SK-N-SH (cell line): Measurements from ENCODE around the gene PPP1R18. TPM values are rescaled to one million over a fixed set of nuclear protein-coding genes. Genes with fewer than 3 reads are reported as not detected.

ENCODE experiments used
- CTCF ChIA-PET: fragments of 300-600, 350-600 bp; formaldehyde crosslinking; extraction: SDS; loops from one replicate; lab custom pipeline; 2021; lab: Yijun Ruan, JAX
- POLR2A ChIA-PET: fragments of 350-600 bp; sonication (Branson Sonifier 250); formaldehyde crosslinking; extraction: SDS; loops from one replicate; lab custom pipeline; 2020; ENCODE audit warnings: antibody characterized with exemption, inconsistent platforms; lab: Yijun Ruan, JAX
- DNase-seq: peaks from one replicate; pipeline ENCODE4 v3.0.0; 2012
- H2AFZ ChIP-seq: fragments of 200-600 bp; sonication (generic); 2 replicates; pipeline ENCODE4 v1.8.1; 2016; ENCODE audit warnings: antibody characterized with exemption, mild to moderate bottlenecking, low read depth
- H3F3A ChIP-seq: fragments of 200-600 bp; sonication (generic); replicated peaks from 2 replicates; pipeline ENCODE3; 2016; ENCODE audit warnings: antibody characterized with exemption, mild to moderate bottlenecking; ENCODE audit not compliant: insufficient read depth
- H3K27ac ChIP-seq, 2 experiments: fragments of 200-500 bp in 1 of 2; fragments of 200-600 bp in 1 of 2; sonication (Bioruptor generic) in 1 of 2; sonication (generic), shearing (Covaris generic) in 1 of 2; 2 replicates each; pipeline versions ENCODE4 v1.5.1 to v1.6.1; 2014 to 2016; ENCODE audit warnings: low read depth in 2 of 2, inconsistent platforms in 1 of 2, low read length in 1 of 2, mild to moderate bottlenecking in 1 of 2, mixed read lengths in 1 of 2
- H3K27me3 ChIP-seq: fragments of 200-600 bp; sonication (generic), shearing (Covaris generic); 2 replicates; pipeline ENCODE4 v1.6.1; 2016; ENCODE audit warnings: mixed run types; ENCODE audit not compliant: insufficient read depth
- H3K36me3 ChIP-seq, 2 experiments: fragments of 200-500 bp in 1 of 2; fragments of 200-600 bp in 1 of 2; sonication (Bioruptor generic) in 1 of 2; sonication (generic) in 1 of 2; replicated peaks in 1 of 2; 2 replicates each; pipeline versions ENCODE3 to v1.5.1; 2014 to 2016; ENCODE audit warnings: low read length in 1 of 2, mild to moderate bottlenecking in 1 of 2; ENCODE audit not compliant: insufficient read depth in 2 of 2, control insufficient read depth in 1 of 2
- H3K4me1 ChIP-seq, 2 experiments: fragments of 200-500 bp in 1 of 2; fragments of 200-600 bp in 1 of 2; sonication (Bioruptor generic) in 1 of 2; sonication (generic), shearing (Covaris generic) in 1 of 2; 2 replicates each; pipeline versions ENCODE4 v1.5.1 to v1.6.1; 2014 to 2016; ENCODE audit warnings: low read depth in 1 of 2, low read length in 1 of 2, mixed run types in 1 of 2; ENCODE audit not compliant: insufficient read depth in 2 of 2, control insufficient read depth in 1 of 2
- H3K4me2 ChIP-seq: fragments of 200-600 bp; sonication (generic), shearing (Covaris generic); 2 replicates; pipeline ENCODE4 v1.6.1; 2017; ENCODE audit warnings: mixed run types
- H3K4me3 ChIP-seq, 2 experiments: fragments of 200-500 bp in 1 of 2; fragments of 200-600 bp in 1 of 2; sonication (Bioruptor generic) in 1 of 2; sonication (generic), shearing (Covaris generic) in 1 of 2; 2 replicates each; pipeline versions ENCODE4 v1.5.1 to v1.8.1; 2014 to 2016; ENCODE audit warnings: low read depth in 2 of 2, inconsistent platforms in 1 of 2, low read length in 1 of 2, mild to moderate bottlenecking in 1 of 2, mixed read lengths in 1 of 2, moderate library complexity in 1 of 2
- H3K79me2 ChIP-seq: fragments of 200-600 bp; sonication (generic); 2 replicates; pipeline ENCODE4 v1.8.1; 2017; ENCODE audit warnings: mild to moderate bottlenecking; ENCODE audit not compliant: insufficient read depth
- H3K9ac ChIP-seq: fragments of 200-600 bp; sonication (generic); 2 replicates; pipeline ENCODE4 v1.6.1; 2017; ENCODE audit warnings: mixed run types
- H3K9me2 ChIP-seq: fragments of 200-600 bp; sonication (generic); 2 replicates; pipeline ENCODE4 v1.6.1; 2017; ENCODE audit warnings: mixed run types
- H3K9me3 ChIP-seq: fragments of 200-600 bp; sonication (generic); 2 replicates; pipeline ENCODE4 v1.6.1; 2017; ENCODE audit warnings: mixed run types, mild to moderate bottlenecking, moderate library complexity
- H4K20me1 ChIP-seq: fragments of 200-600 bp; sonication (generic); 2 replicates; pipeline ENCODE4 v1.6.1; 2017; ENCODE audit warnings: mild to moderate bottlenecking, mixed run types; ENCODE audit not compliant: insufficient read depth
- ELF1 ChIP-seq: IDR thresholded peaks from 2 replicates; pipeline ENCODE4 v1.4.0; 2012
- EZH2phosphoT487 ChIP-seq: fragments of 200-600 bp; sonication (generic); IDR thresholded peaks from 2 replicates; pipeline ENCODE4 v1.6.1; 2017; ENCODE audit warnings: low read depth, mixed run types, mild to moderate bottlenecking, antibody characterized with exemption, moderate library complexity, borderline replicate concordance
- FOXJ3 ChIP-seq: sonication (generic); formaldehyde crosslinking; IDR thresholded peaks from 2 replicates; pipeline ENCODE4 v1.5.1; 2020; ENCODE audit warnings: mild to moderate bottlenecking, missing genetic modification reagents
- GABPA ChIP-seq: IDR thresholded peaks from 2 replicates; pipeline ENCODE4 v1.4.0; 2012; ENCODE audit warnings: low read depth, mild to moderate bottlenecking
- GATA2 ChIP-seq: sonication (generic); formaldehyde crosslinking; IDR thresholded peaks from 2 replicates; pipeline ENCODE4 v1.5.0; 2020; ENCODE audit warnings: mild to moderate bottlenecking, missing genetic modification reagents
- JUND ChIP-seq: IDR thresholded peaks from 2 replicates; pipeline ENCODE4 v1.4.0; 2012
- MEF2A ChIP-seq: IDR thresholded peaks from 2 replicates; pipeline ENCODE4 v1.4.0; 2012; ENCODE audit warnings: low read depth, borderline replicate concordance
- MXI1 ChIP-seq: IDR thresholded peaks from 2 replicates; pipeline ENCODE4 v1.6.1; 2012; ENCODE audit warnings: mild to moderate bottlenecking, low read depth, low read length, improper control_type of control experiment
- RAD21 ChIP-seq: IDR thresholded peaks from 2 replicates; pipeline ENCODE4 v1.6.1; 2012; ENCODE audit warnings: mild to moderate bottlenecking, low read length
- REST ChIP-seq: IDR thresholded peaks from 2 replicates; pipeline ENCODE4 v1.6.1; 2012; ENCODE audit warnings: mild to moderate bottlenecking, low read depth, low read length, moderate library complexity
- RXRA ChIP-seq: IDR thresholded peaks from 2 replicates; pipeline ENCODE4 v1.4.0; 2012; ENCODE audit warnings: low read depth, mild to moderate bottlenecking, borderline replicate concordance
- TAF1 ChIP-seq: IDR thresholded peaks from 2 replicates; pipeline ENCODE4 v1.6.1; 2012; ENCODE audit warnings: low read depth, mild to moderate bottlenecking, low read length, moderate library complexity, borderline replicate concordance
- TCF12 ChIP-seq: IDR thresholded peaks from 2 replicates; pipeline ENCODE4 v1.4.0; 2012
- USF2 ChIP-seq: fragments of 150-350 bp; IDR thresholded peaks from 2 replicates; pipeline ENCODE4 v1.6.1; 2017; ENCODE audit warnings: antibody characterized with exemption, low read length, low read depth, borderline replicate concordance
- WGBS: methylation state at CpG from one replicate; pipeline ENCODE4 v1.1.6; 2017; ENCODE audit warnings: low lambda C conversion rate; 5-methylcytosine and 5-hydroxymethylcytosine counted together
- polyA plus RNA-seq, 3 experiments: library from polyadenylated mRNA; depleted of rRNA; stranded (reverse); fragments of >200 nt; gene quantifications; 2 replicates each; pipeline ENCODE4 v1.2.3, GENCODE V29; 2012
- TF ChIP-seq, protein P1 (sequence below): IDR thresholded peaks from 2 replicates; pipeline ENCODE4 v1.4.0; 2012; ENCODE audit warnings: low read depth
- TF ChIP-seq, protein P2 (sequence below): IDR thresholded peaks from 2 replicates; pipeline ENCODE4; 2012

Gene PPP1R18
- polyA plus RNA-seq, 1 of the 3 experiments (the other 2 are of a cell fraction) = 73.2 TPM

GRCh38 chr6:30709101-30709868, 22.8 kb upstream of the PPP1R18 start:
- POLR2A ChIA-PET = interaction anchor here (0.6 kb wide), 1 partner anchor 19 kb away, joined by 3 read pairs; no protein-coding TSS in a partner anchor
- H3K9me3 ChIP-seq = no peaks in the 10 kb centered on the region
- H3K4me3 ChIP-seq = no peak overlapping the region
- H2AFZ ChIP-seq = no peak overlapping the region
- no peaks in the 10 kb centered on the region for H3K79me2 ChIP-seq
- no peaks in the 10 kb centered on the region for H4K20me1 ChIP-seq
- no peak overlapping the region for H3K27ac ChIP-seq
- TF ChIP-seq, protein P1, sequence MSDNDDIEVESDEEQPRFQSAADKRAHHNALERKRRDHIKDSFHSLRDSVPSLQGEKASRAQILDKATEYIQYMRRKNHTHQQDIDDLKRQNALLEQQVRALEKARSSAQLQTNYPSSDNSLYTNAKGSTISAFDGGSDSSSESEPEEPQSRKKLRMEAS = no peak
- no peak for TF ChIP-seq RAD21
- TF ChIP-seq JUND = no peak
- TF ChIP-seq GABPA = no peak
- no peak for TF ChIP-seq TAF1
- TF ChIP-seq REST = no peak
- TF ChIP-seq USF2 = no peak
- TF ChIP-seq TCF12 = no peak
- no peak for TF ChIP-seq RXRA
- TF ChIP-seq GATA2 (CRISPR knock-in tag) = no peak
- no peak for TF ChIP-seq FOXJ3 (CRISPR knock-in tag)
- TF ChIP-seq, protein P2, sequence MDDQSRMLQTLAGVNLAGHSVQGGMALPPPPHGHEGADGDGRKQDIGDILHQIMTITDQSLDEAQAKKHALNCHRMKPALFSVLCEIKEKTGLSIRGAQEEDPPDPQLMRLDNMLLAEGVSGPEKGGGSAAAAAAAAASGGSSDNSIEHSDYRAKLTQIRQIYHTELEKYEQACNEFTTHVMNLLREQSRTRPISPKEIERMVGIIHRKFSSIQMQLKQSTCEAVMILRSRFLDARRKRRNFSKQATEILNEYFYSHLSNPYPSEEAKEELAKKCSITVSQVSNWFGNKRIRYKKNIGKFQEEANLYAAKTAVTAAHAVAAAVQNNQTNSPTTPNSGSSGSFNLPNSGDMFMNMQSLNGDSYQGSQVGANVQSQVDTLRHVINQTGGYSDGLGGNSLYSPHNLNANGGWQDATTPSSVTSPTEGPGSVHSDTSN = no peak
- TF ChIP-seq EZH2phosphoT487 = no peak
- no peak for TF ChIP-seq ELF1
- no peak for TF ChIP-seq MXI1
- TF ChIP-seq MEF2A = no peak
- H3K9me2 ChIP-seq = no peaks in the 10 kb centered on the region
- H3K9ac ChIP-seq = no peak overlapping the region
- 100% methylated on average over 1 of the region's 2 CpGs for WGBS
- CTCF ChIA-PET = interaction anchor here (42.4 kb wide), 1 partner anchor 24 kb away, joined by 838 read pairs; the partner anchor contains the start of genes DHX16, NRM and PPP1R18
- H3K36me3 ChIP-seq = peaks cover 31 to 41% of the 10 kb centered on the region in 2 experiments
- peaks cover 5% of the 10 kb centered on the region for H3F3A ChIP-seq
- no peak for DNase-seq
- H3K27me3 ChIP-seq = no peaks in the 10 kb centered on the region
- no peak overlapping the region for H3K4me2 ChIP-seq
- H3K4me1 ChIP-seq = no peaks in the 10 kb centered on the region
